Stimulated activated CD4-positive, alpha-beta T cell treated with anti-CD3 and anti-CD28 coated beads, Interleukin-2, amount 100 ng/mL, for 48 hours (primary cell): ENCODE results near the gene CARMIL3.

Experiments used
- DNase-seq, 2 donors: peaks; one replicate each; pipeline ENCODE4 v3.0.0-alpha.2; 2020

The CARMIL3 gene

GRCh38 chr14:24062216-24062980 is 10.6 kb downstream of the CARMIL3 start:
- DNase-seq = no peak

- no peak for DNase-seq
These were observed 11.5 kb downstream of the CARMIL3 start for GRCh38 chr14:24063263-24063836.

- DNase-seq = no peak
These were observed 12.4 kb downstream of the CARMIL3 start for GRCh38 chr14:24064091-24064795.

GRCh38 chr14:24064856-24065255 is 13.0 kb downstream of the CARMIL3 start:
- DNase-seq = no peak

GRCh38 chr14:24065408-24065807 is 13.6 kb downstream of the CARMIL3 start:
- DNase-seq = no peak

GRCh38 chr14:24066496-24067132 is 14.8 kb downstream of the CARMIL3 start:
- DNase-seq = no peak

- no peak for DNase-seq
These were observed 15.6 kb downstream of the CARMIL3 start for GRCh38 chr14:24067133-24068082.

GRCh38 chr14:24068711-24069410 is 17.1 kb downstream of the CARMIL3 start:
- no peak for DNase-seq

- no peak for DNase-seq
These were observed 17.6 kb downstream of the CARMIL3 start for GRCh38 chr14:24069411-24069735.

- DNase-seq = no peak
These were observed 18.7 kb downstream of the CARMIL3 start for GRCh38 chr14:24070285-24071143.

GRCh38 chr14:24071144-24071697 is 19.4 kb downstream of the CARMIL3 start, which contains the start of gene CPNE6:
Gene CPNE6 (plus strand): TSS chr14:24071562. CDS start chr14:24072937, 1,375 bp downstream.
- DNase-seq = peak in 1 of 2 donors; percentile 38

GRCh38 chr14:24071836-24072430 is 20.1 kb downstream of the CARMIL3 start:
- no peak for DNase-seq

GRCh38 chr14:24072436-24072835 is 20.6 kb downstream of the CARMIL3 start:
- DNase-seq = no peak

- DNase-seq = no peak
These were observed 21.4 kb downstream of the CARMIL3 start for GRCh38 chr14:24072881-24073877.

GRCh38 chr14:24074625-24075484 is 23.0 kb downstream of the CARMIL3 start:
- no peak for DNase-seq

- no peak for DNase-seq
These were observed 23.9 kb downstream of the CARMIL3 start for GRCh38 chr14:24075485-24076301.

GRCh38 chr14:24076302-24076601 is 24.4 kb downstream of the CARMIL3 start:
- no peak for DNase-seq
